ENCODE data around the gene MICU1.

GRCh38 chr10:72351479-72351878 is 274.4 kb downstream of the MICU1 start:
- TF ChIP-seq CTCF (IDR thresholded peaks at IDR 0.05) (no peak), EZH2phosphoT487 (IDR thresholded peaks at IDR 0.05) (no peak)

Data from neural progenitor cell (in vitro differentiated cells).